Stimulated activated CD8-positive, alpha-beta memory T cell treated with anti-CD3 and anti-CD28 coated beads, Interleukin-7, amount 100 ng/mL, for 24 hours (primary cell): ENCODE measurements around the gene FLRT2.

Experiments
- DNase-seq: peaks from one replicate; pipeline ENCODE4 v3.0.0-alpha.2; 2020; ENCODE audit warnings: low read depth

The FLRT2 gene

GRCh38 chr14:85564841-85565527 lies 35.0 kb downstream of the FLRT2 start:
- no peak for DNase-seq

- DNase-seq: no peak
These were observed 35.9 kb downstream of the FLRT2 start for GRCh38 chr14:85565862-85566296.

GRCh38 chr14:85566603-85567002 lies 36.7 kb downstream of the FLRT2 start:
- no peak for DNase-seq

- no peak for DNase-seq
These were observed 42.1 kb downstream of the FLRT2 start for GRCh38 chr14:85572011-85572410.

- no peak for DNase-seq
These were observed 42.9 kb downstream of the FLRT2 start for GRCh38 chr14:85572845-85573244.

- DNase-seq: no peak
These were observed 43.5 kb downstream of the FLRT2 start for GRCh38 chr14:85573406-85573805.

- no peak for DNase-seq
These were observed 45.1 kb downstream of the FLRT2 start for GRCh38 chr14:85574853-85575616.

GRCh38 chr14:85575617-85575898 lies 45.6 kb downstream of the FLRT2 start:
- DNase-seq: no peak

- no peak for DNase-seq
These were observed 46.3 kb downstream of the FLRT2 start for GRCh38 chr14:85576218-85576617.

GRCh38 chr14:85576848-85577542 lies 47.1 kb downstream of the FLRT2 start:
- DNase-seq: no peak

- no peak for DNase-seq
These were observed 47.7 kb downstream of the FLRT2 start for GRCh38 chr14:85577543-85578114.

GRCh38 chr14:85578357-85578756 lies 48.4 kb downstream of the FLRT2 start:
- DNase-seq: no peak

- no peak for DNase-seq
These were observed 49.0 kb downstream of the FLRT2 start for GRCh38 chr14:85578930-85579329.

- DNase-seq: no peak
These were observed 50.0 kb downstream of the FLRT2 start for GRCh38 chr14:85579942-85580341.

- no peak for DNase-seq
These were observed 50.7 kb downstream of the FLRT2 start for GRCh38 chr14:85580536-85581140.

- DNase-seq: no peak
These were observed 51.7 kb downstream of the FLRT2 start for GRCh38 chr14:85581691-85582090.

- no peak for DNase-seq
These were observed 53.4 kb downstream of the FLRT2 start for GRCh38 chr14:85583380-85583779.

GRCh38 chr14:85584481-85584880 lies 54.5 kb downstream of the FLRT2 start:
- DNase-seq: no peak

GRCh38 chr14:85587151-85587711 lies 57.3 kb downstream of the FLRT2 start:
- DNase-seq: no peak

GRCh38 chr14:85590784-85591183 lies 60.8 kb downstream of the FLRT2 start:
- DNase-seq: no peak

GRCh38 chr14:85594217-85594616 lies 64.3 kb downstream of the FLRT2 start:
- DNase-seq: no peak

GRCh38 chr14:85595981-85596380 lies 66.0 kb downstream of the FLRT2 start:
- DNase-seq: no peak
